Chondrocyte (in vitro differentiated cells): ENCODE results near the gene SMARCC2. TPM values are rescaled to one million over a fixed set of nuclear protein-coding genes. Genes with fewer than 3 reads are reported as not detected.

Source experiments
- DNase-seq: peaks from one replicate; pipeline ENCODE4 v3.0.0; 2021; ENCODE audit warnings: mixed read lengths, low spot score
- H3K27ac Mint-ChIP-seq: one replicate; pipeline ENCODE4 v1.8.0; 2021; ENCODE audit warnings: mild to moderate bottlenecking, moderate library complexity, mixed read lengths; ENCODE audit not compliant: unreplicated experiment
- H3K27me3 Mint-ChIP-seq: 2 replicates; pipeline ENCODE4 v1.8.0; 2021; ENCODE audit warnings: low read depth, mixed read lengths
- H3K36me3 Mint-ChIP-seq: 2 replicates; pipeline ENCODE4 v1.8.0; 2021; ENCODE audit warnings: low read depth, mixed read lengths
- H3K4me1 Mint-ChIP-seq: 2 replicates; pipeline ENCODE4 v1.8.0; 2021; ENCODE audit warnings: low read depth, mild to moderate bottlenecking, mixed read lengths
- H3K4me3 Mint-ChIP-seq: one replicate; pipeline ENCODE4 v1.8.0; 2021; ENCODE audit warnings: mild to moderate bottlenecking, moderate library complexity, mixed read lengths; ENCODE audit not compliant: unreplicated experiment
- H3K9me3 Mint-ChIP-seq: 2 replicates; pipeline ENCODE4 v1.8.0; 2021; ENCODE audit warnings: low read depth, mixed read lengths
- total RNA-seq: library from RNA; stranded (reverse); gene quantifications from 3 replicates; pipeline ENCODE4 v1.2.1, GENCODE V29; 2021
- TF ChIP-seq, protein P1 (sequence below): fragments of 200-600 bp; sonication (generic); IDR thresholded peaks from 2 replicates; pipeline ENCODE4 v1.5.0; 2021; ENCODE audit warnings: antibody characterized with exemption, mild to moderate bottlenecking, moderate library complexity

The SMARCC2 gene
- total RNA-seq, 1 donor from 2014 or later, result 57.4 TPM

DNA sequence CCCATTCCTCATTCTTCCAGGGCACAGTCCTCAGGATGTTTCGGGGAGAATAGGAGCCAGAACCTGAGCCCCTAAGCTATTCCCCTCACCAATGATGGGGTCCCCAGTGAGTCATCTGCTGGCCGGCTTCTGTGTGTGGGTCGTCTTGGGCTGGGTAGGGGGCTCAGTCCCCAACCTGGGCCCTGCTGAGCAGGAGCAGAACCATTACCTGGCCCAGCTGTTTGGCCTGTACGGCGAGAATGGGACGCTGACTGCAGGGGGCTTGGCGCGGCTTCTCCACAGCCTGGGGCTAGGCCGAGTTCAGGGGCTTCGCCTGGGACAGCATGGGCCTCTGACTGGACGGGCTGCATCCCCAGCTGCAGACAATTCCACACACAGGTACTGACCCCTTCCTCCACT is 41.9 kb upstream of the SMARCC2 start:
- Mint-ChIP-seq H3K4me3 (no peak overlapping the region), H3K36me3 (peaks cover 3% of the 10 kb centered on the region), H3K27me3 (no peaks in the 10 kb centered on the region), H3K4me1 (no peaks in the 10 kb centered on the region), H3K9me3 (no peaks in the 10 kb centered on the region), H3K27ac (no peak overlapping the region)
- TF ChIP-seq, protein P1, sequence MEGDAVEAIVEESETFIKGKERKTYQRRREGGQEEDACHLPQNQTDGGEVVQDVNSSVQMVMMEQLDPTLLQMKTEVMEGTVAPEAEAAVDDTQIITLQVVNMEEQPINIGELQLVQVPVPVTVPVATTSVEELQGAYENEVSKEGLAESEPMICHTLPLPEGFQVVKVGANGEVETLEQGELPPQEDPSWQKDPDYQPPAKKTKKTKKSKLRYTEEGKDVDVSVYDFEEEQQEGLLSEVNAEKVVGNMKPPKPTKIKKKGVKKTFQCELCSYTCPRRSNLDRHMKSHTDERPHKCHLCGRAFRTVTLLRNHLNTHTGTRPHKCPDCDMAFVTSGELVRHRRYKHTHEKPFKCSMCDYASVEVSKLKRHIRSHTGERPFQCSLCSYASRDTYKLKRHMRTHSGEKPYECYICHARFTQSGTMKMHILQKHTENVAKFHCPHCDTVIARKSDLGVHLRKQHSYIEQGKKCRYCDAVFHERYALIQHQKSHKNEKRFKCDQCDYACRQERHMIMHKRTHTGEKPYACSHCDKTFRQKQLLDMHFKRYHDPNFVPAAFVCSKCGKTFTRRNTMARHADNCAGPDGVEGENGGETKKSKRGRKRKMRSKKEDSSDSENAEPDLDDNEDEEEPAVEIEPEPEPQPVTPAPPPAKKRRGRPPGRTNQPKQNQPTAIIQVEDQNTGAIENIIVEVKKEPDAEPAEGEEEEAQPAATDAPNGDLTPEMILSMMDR, result no peak
- no peak for DNase-seq

DNA sequence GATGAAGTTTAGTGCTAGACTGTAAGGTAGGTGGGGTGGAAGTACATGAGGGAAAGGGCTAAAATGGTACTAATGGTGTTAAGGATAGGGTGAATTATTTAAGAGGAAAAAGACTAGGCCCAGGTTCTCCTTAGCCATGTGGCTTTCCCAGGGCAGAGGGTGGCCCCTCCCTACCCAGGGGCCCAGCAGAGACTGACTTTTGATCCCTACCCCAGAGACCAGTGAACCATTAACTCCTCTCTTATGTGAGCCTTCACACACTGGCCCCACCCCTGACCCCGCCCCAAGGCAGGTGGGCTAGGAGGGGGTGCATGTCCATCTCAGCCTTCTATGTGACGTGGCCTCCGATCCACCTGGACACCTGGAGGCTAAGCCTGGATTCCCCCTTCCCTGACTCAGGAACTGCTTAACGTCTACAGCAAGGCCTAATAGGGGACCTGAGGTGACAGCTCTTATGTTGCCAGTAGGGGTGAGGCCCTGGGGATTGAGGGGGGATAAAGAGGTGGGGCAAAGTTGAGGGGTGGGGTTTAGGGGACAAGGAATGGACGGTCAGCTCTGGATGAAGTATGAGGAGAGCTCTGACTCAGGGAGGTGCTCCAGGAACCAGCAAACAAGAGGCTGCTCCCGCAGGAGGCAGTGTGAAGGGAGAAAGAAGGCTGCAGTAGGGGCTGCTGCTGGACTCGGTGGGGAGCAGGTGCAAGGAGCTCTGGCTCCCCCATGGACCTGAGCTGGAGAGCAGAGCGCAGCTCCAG is 41.3 kb upstream of the SMARCC2 start:
- H3K4me3 Mint-ChIP-seq, result no peak overlapping the region
- H3K27me3 Mint-ChIP-seq, result no peaks in the 10 kb centered on the region
- no peaks in the 10 kb centered on the region for H3K9me3 Mint-ChIP-seq
- no peak for DNase-seq
- peaks cover under 1% of the 10 kb centered on the region for H3K4me1 Mint-ChIP-seq
- H3K27ac Mint-ChIP-seq, result no peak overlapping the region
- TF ChIP-seq, protein P1, result no peak
- peaks cover 4% of the 10 kb centered on the region for H3K36me3 Mint-ChIP-seq

DNA sequence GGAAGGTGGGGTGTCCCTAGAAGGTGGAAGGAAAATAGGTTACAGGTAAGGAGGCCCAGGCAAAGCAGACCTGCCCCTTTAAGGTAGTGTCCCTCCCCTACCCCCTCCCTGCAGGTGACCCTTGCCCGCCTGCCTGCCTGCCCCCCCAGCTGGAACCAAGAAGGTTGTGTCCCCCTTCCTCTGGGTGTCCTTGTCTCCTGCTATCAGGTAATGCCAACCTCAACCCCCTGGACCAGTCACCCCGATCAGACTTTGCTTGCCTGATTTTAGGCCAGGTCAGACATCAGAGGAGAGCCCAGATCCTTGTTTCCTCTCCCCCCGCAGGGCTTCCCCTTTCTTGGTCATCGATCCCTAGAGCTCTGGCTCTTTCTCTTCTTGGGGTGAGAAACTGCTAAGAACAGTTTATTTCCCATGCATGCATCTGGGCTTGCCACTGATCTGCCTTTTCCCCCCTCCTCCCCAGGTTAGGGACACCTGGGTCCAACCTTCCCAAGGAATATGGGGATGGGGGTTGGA is 40.7 kb upstream of the SMARCC2 start, which contains the start of gene SLC39A5:
TSS of gene SLC39A5 (plus strand) at position 136 of the 516 bp plus-strand sequence. CDS start 1,224 bp downstream, outside the sequence.
- no peak within 1 kb of the TSS for H3K4me3 Mint-ChIP-seq
- no peak for DNase-seq
- peaks cover 4% of the 10 kb centered on the region for H3K36me3 Mint-ChIP-seq
- no peaks in the 10 kb centered on the region for H3K9me3 Mint-ChIP-seq
- H3K27ac Mint-ChIP-seq, result no peak within 1 kb of the TSS
- peaks cover 7% of the 10 kb centered on the region for H3K4me1 Mint-ChIP-seq
- TF ChIP-seq, protein P1, result no peak
- H3K27me3 Mint-ChIP-seq, result no peaks in the 10 kb centered on the region

DNA sequence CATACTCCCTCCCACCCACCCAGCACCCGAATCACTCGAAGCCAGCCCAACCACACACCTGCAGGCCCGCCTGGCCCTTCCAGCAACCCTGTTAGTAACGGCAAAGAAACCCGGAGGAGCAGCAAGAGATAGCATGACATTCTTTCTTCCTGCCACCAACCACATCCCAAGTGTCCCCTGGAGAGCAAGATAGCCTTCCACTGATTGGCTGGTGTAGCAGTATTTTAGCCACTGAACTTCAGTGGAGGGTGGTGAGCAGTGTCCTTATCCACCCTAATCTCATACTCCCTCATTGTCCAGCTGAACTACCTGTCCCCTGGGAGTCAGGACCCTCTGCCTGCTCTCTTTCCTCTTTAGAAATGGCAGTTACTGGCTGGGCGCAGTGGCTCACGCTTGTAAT is 39.8 kb upstream of the SMARCC2 start:
- TF ChIP-seq, protein P1, result no peak
- Mint-ChIP-seq H3K36me3 (peaks cover 4% of the 10 kb centered on the region), H3K27ac (no peak overlapping the region), H3K4me3 (no peak overlapping the region), H3K9me3 (no peaks in the 10 kb centered on the region), H3K4me1 (peaks cover 14% of the 10 kb centered on the region), H3K27me3 (no peaks in the 10 kb centered on the region)
- no peak for DNase-seq

DNA sequence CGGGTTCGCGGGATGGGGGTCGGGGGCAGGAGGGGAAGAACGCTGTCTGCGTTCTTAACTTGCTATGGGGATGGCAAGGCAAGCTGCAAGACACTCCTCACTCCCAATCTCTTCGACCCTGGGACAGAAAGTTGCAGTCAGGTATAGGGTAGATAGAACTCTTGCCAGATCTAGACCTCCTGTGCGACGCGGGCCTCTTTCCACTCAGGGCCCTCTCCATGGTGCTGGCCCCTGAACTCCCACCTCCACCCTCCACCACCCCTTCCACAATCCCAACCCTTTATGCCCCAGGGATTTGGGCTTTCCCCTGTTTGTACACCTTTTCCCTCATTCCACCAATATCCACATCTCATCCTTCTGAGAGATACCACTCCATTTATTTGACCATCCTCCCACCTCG is 35.7 kb upstream of the SMARCC2 start:
- Mint-ChIP-seq H3K9me3 (no peaks in the 10 kb centered on the region), H3K4me1 (peaks cover 39% of the 10 kb centered on the region), H3K4me3 (peak overlapping the region; percentile 81), H3K27me3 (no peaks in the 10 kb centered on the region), H3K27ac (peak overlapping the region; percentile 51), H3K36me3 (peaks cover 4% of the 10 kb centered on the region)
- DNase-seq, result peak; percentile 35
- TF ChIP-seq, protein P1, result no peak
